ENCODE measurements around the gene SF3A1.
"Not testable (repeated sequence)": the region's sequence is repeated elsewhere in the genome, so short reads cannot be mapped to it uniquely, and the experiment has no call there.

Gene SF3A1

GRCh38 chr22:30356449-30357235 is at the start of gene SF3A1, which contains the start of gene CCDC157:
Gene SF3A1, minus strand, starts transcription at chr22:30356894. Its CDS starts 102 bp downstream, at chr22:30356792.
Gene CCDC157, plus strand, starts transcription at chr22:30357007. Its CDS starts 8,994 bp downstream, at chr22:30366001.
- TF ChIP-seq, protein P1, sequence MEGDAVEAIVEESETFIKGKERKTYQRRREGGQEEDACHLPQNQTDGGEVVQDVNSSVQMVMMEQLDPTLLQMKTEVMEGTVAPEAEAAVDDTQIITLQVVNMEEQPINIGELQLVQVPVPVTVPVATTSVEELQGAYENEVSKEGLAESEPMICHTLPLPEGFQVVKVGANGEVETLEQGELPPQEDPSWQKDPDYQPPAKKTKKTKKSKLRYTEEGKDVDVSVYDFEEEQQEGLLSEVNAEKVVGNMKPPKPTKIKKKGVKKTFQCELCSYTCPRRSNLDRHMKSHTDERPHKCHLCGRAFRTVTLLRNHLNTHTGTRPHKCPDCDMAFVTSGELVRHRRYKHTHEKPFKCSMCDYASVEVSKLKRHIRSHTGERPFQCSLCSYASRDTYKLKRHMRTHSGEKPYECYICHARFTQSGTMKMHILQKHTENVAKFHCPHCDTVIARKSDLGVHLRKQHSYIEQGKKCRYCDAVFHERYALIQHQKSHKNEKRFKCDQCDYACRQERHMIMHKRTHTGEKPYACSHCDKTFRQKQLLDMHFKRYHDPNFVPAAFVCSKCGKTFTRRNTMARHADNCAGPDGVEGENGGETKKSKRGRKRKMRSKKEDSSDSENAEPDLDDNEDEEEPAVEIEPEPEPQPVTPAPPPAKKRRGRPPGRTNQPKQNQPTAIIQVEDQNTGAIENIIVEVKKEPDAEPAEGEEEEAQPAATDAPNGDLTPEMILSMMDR (IDR thresholded peaks at IDR 0.05), result no peak
- no peak for TF ChIP-seq ZFX (IDR thresholded peaks at IDR 0.05; ENCODE audit: borderline replicate concordance)

DNA sequence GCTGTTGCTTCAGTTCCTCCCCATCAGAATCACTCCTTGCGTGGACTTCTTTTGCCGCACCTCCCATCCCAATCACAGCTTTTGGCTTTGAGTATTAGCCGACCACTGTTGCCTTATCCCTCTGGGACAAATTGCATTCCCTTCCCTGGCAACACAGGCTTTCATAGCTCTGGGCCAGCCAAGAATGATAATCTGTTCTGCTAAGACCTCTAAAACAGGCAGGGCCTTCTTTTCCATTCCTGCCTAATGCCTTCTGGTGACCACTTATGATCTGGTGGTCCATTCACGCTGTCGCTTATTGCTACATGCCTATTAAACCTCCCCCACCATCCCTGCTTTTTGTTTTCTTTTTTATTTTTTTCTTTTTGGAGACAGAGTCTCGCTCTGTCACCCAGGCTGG is 49.7 kb upstream of the SF3A1 start:
- no peak for TF ChIP-seq ZFX (IDR thresholded peaks at IDR 0.05; ENCODE audit: borderline replicate concordance)
- TF ChIP-seq, protein P1 (IDR thresholded peaks at IDR 0.05), result no peak
- no peak overlapping the region for H3K27ac ChIP-seq

More at GRCh38 chr22:30356449-30357235, at the start of gene SF3A1, which contains the start of gene CCDC157:
- peak within 1 kb of the TSS; percentile 83 for H3K27ac ChIP-seq

GRCh38 chr22:30405731-30406130 is 49.0 kb upstream of the SF3A1 start:
- H3K27ac ChIP-seq, result no peak overlapping the region
- TF ChIP-seq, protein P1 (IDR thresholded peaks at IDR 0.05), result no peak
- TF ChIP-seq ZFX (IDR thresholded peaks at IDR 0.05; ENCODE audit: borderline replicate concordance), result no peak

DNA sequence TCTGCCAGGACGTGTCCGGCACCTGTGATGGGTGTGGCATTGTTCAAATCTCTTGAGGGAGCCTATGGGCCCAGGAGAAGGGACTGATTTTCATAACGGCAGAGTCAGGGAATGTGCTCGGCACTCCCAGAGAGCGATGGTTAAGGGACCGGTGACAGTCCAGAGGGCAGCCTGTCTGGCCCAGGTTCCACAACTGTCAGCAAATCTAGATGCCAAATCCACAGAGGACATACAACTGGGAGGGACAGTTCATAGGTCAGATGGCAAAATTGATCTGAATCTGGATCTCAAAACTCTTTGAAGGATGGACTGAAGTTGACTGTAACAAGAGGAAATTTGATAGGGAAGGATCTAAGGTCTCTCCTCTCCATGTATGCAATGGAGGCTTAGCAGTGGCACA is 47.6 kb upstream of the SF3A1 start:
- H3K27ac ChIP-seq, result no peak overlapping the region

DNA sequence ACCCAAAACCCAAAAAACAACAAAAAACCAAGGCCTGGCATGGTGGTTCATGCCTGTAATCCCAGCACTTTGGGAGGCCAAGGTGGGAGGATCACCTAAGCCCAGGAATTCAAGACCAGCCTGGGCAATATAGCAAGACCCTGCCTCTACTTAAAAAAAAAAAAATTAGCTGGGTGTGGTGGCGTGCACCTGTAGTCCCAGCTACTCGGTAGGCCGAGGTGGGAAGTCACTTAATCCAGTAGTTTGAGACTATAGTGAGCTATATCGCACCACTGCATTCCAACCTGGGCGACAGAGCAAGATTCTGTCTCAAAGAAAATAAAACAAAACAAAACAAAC is 46.0 kb upstream of the SF3A1 start:
- not testable (repeated sequence) for H3K27ac ChIP-seq

More for the DNA sequence above, 47.6 kb upstream of the SF3A1 start:
- TF ChIP-seq, protein P1 (IDR thresholded peaks at IDR 0.05), result no peak
- no peak for TF ChIP-seq ZFX (IDR thresholded peaks at IDR 0.05; ENCODE audit: borderline replicate concordance)

DNA sequence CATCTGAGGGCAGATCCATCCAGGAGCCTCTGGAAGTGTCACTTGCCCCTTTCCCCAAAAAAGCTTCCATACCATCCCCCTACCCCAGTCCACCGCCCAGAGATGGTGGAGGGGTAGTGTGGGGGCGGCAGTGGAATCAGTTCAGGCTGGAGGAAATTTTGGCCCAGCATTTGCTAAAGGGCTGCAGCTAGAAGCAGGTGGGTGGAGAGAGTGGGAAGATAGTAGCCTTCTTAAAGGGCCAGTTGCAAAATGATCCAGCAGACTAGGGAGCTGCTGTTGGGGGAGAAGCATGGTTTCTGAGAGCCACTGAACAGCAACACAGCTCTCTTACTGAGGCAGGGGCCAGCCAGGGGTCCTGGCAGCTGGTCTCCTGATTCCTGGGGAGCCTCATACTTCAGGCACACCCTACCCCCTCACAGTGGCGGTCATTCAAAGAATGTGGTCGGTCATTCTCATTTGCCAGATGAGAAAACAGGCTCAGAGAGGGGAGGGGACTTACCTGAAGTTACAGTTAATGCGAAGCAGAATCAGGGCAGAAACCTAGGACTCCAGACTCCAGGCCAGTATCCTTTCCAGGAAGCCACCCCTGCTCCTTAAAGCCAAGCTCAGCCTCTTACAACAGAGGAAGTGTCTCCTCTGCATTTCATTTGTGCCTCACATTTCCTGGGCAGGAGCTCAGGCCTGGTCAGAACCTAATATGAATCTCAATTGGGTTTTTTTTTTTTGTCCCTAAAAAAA is 45.5 kb upstream of the SF3A1 start:
- no peak overlapping the region for H3K27ac ChIP-seq
- TF ChIP-seq, protein P1 (IDR thresholded peaks at IDR 0.05), result no peak
- TF ChIP-seq ZFX (IDR thresholded peaks at IDR 0.05; ENCODE audit: borderline replicate concordance), result no peak

DNA sequence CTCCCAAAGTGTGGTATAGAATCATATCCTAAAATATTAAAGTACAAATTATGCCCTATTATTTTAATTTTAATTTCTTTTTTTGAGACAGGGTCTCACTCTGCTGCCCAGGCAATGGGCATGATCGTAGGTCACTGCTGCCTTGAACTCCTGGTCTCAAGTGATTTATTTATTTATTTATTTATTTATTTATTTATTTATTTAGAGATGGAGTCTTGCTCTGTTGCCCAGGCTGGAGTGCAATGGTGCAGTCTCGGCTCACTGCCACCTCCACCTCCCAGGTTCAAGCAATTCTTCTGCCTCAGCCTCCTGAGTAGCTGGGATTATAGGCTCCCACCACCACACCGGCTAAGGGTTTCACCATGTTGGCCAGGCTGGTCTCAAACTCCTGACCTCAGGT is 44.3 kb upstream of the SF3A1 start:
- not testable (repeated sequence) for H3K27ac ChIP-seq

DNA sequence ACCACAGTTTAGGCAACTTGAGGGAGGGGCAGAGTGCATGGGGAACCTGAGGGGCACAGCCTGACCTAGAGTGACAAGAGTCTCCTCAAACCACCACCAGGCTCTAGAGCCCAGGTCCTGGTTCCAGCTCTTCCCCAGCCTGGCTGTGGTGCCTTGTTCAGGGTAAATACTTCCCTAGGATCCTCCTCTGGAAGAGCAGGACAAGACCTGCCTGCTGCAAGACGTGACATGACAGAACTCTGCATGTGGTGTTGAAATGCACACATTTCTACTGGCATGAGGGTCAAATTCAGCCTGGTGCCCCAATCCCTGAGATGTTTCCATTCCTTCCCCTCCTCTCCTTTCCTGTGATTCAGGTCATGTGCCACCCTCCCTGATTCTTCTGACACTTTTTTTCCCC is 43.5 kb upstream of the SF3A1 start:
- no peak overlapping the region for H3K27ac ChIP-seq
- TF ChIP-seq ZFX (IDR thresholded peaks at IDR 0.05; ENCODE audit: borderline replicate concordance), result no peak
- TF ChIP-seq, protein P1 (IDR thresholded peaks at IDR 0.05), result no peak

All from 22Rv1 (cell line).